H1 (cell line): ENCODE results near the gene TNFRSF6B. TPM values are rescaled to one million over a fixed set of nuclear protein-coding genes. Genes with fewer than 3 reads are reported as not detected.

Experiments
- HDAC6 ChIP-seq: IDR thresholded peaks from one replicate; pipeline ENCODE4 v1.7.1; 2012; ENCODE audit warnings: low read depth, mild to moderate bottlenecking, inconsistent platforms, low read length, moderate library complexity
- NANOG ChIP-seq: IDR thresholded peaks from 2 replicates; pipeline ENCODE4 v1.6.1; 2011; ENCODE audit warnings: low read length, low read depth, mild to moderate bottlenecking, inconsistent platforms; ENCODE audit not compliant: insufficient read depth, poor library complexity, severe bottlenecking
- RFX5 ChIP-seq: IDR thresholded peaks from 2 replicates; pipeline ENCODE4 v1.6.1; 2011; ENCODE audit warnings: low read depth, low read length, improper control_type of control experiment, borderline replicate concordance
- SP1 ChIP-seq: IDR thresholded peaks from 2 replicates; pipeline ENCODE4 v1.6.1; 2011; ENCODE audit warnings: low read depth, low read length
- polyA plus RNA-seq, 7 experiments: library from polyadenylated mRNA; depleted of rRNA in 3 of 7; stranded (reverse) in 5 of 7; unstranded in 2 of 7; fragments of >200 nt in 5 of 7; fragments of 200-250 nt in 2 of 7; gene quantifications; 1 replicate in 5 of 7; 2 replicates in 1 of 7; 4 replicates in 1 of 7; pipeline versions ENCODE4 v1.2.1 to v1.2.3, GENCODE V29; 2011 to 2013; ENCODE audit warnings: missing spikeins in 2 of 7, mixed read lengths in 2 of 7
- total RNA-seq: library from RNA; stranded (reverse); fragmentation: NEBNext Ultra II Directional; extraction: Animal tissue kit (Norgen Biotek cat#: 25700); gene quantifications from 2 replicates; pipeline ENCODE4 v1.2.1, GENCODE V29; 2021
- TF ChIP-seq, protein P1 (sequence below): fragments of 300-600 bp; sonication (generic); IDR thresholded peaks from 2 replicates; pipeline ENCODE4 v1.7.1; 2012; ENCODE audit warnings: low read length, moderate library complexity, mild to moderate bottlenecking, inconsistent platforms; ENCODE audit not compliant: insufficient replicate concordance

TNFRSF6B gene
- total and polyA plus RNA-seq, 2 of the 8 experiments (the other 6 are each of a cell fraction or from before 2014, with no cell fraction given), result 3.1 TPM; not detected in 1

DNA sequence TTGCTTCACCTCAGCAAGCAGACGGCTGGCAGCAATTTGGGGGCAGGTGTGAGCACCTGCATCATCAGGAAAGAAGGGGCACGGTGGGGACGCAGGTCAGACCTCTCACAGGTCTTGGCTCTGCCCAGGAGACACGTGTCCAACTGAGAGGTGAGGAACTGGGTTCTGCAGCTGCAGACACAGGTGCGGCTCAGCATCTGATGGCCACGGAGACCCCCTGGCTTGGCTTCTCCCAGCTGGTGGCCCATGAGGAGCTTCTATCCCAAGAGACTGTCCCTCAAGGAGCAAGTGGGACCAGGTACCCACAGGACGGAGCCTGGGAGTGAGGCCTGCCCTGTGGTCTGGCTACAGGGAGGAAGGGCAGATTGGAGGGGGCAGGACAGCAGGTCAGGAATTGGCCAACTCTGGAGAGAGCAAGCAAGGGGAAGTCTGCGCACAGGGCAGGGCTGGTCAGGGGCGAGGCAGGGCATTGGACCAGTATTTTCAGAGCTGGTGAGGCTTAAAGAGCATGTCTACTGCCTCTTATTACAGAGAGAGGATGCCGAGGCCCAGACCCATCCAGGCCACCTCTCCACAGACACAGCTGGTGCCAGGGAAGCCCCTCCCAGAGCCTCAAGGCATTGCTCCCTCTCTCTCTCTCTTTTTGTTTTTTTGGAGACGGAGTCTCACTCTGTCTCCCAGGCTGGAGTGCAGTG lies 47.4 kb upstream of the TNFRSF6B start (continued):
- no peak for TF ChIP-seq HDAC6
- no peak for TF ChIP-seq SP1
- TF ChIP-seq, protein P1, sequence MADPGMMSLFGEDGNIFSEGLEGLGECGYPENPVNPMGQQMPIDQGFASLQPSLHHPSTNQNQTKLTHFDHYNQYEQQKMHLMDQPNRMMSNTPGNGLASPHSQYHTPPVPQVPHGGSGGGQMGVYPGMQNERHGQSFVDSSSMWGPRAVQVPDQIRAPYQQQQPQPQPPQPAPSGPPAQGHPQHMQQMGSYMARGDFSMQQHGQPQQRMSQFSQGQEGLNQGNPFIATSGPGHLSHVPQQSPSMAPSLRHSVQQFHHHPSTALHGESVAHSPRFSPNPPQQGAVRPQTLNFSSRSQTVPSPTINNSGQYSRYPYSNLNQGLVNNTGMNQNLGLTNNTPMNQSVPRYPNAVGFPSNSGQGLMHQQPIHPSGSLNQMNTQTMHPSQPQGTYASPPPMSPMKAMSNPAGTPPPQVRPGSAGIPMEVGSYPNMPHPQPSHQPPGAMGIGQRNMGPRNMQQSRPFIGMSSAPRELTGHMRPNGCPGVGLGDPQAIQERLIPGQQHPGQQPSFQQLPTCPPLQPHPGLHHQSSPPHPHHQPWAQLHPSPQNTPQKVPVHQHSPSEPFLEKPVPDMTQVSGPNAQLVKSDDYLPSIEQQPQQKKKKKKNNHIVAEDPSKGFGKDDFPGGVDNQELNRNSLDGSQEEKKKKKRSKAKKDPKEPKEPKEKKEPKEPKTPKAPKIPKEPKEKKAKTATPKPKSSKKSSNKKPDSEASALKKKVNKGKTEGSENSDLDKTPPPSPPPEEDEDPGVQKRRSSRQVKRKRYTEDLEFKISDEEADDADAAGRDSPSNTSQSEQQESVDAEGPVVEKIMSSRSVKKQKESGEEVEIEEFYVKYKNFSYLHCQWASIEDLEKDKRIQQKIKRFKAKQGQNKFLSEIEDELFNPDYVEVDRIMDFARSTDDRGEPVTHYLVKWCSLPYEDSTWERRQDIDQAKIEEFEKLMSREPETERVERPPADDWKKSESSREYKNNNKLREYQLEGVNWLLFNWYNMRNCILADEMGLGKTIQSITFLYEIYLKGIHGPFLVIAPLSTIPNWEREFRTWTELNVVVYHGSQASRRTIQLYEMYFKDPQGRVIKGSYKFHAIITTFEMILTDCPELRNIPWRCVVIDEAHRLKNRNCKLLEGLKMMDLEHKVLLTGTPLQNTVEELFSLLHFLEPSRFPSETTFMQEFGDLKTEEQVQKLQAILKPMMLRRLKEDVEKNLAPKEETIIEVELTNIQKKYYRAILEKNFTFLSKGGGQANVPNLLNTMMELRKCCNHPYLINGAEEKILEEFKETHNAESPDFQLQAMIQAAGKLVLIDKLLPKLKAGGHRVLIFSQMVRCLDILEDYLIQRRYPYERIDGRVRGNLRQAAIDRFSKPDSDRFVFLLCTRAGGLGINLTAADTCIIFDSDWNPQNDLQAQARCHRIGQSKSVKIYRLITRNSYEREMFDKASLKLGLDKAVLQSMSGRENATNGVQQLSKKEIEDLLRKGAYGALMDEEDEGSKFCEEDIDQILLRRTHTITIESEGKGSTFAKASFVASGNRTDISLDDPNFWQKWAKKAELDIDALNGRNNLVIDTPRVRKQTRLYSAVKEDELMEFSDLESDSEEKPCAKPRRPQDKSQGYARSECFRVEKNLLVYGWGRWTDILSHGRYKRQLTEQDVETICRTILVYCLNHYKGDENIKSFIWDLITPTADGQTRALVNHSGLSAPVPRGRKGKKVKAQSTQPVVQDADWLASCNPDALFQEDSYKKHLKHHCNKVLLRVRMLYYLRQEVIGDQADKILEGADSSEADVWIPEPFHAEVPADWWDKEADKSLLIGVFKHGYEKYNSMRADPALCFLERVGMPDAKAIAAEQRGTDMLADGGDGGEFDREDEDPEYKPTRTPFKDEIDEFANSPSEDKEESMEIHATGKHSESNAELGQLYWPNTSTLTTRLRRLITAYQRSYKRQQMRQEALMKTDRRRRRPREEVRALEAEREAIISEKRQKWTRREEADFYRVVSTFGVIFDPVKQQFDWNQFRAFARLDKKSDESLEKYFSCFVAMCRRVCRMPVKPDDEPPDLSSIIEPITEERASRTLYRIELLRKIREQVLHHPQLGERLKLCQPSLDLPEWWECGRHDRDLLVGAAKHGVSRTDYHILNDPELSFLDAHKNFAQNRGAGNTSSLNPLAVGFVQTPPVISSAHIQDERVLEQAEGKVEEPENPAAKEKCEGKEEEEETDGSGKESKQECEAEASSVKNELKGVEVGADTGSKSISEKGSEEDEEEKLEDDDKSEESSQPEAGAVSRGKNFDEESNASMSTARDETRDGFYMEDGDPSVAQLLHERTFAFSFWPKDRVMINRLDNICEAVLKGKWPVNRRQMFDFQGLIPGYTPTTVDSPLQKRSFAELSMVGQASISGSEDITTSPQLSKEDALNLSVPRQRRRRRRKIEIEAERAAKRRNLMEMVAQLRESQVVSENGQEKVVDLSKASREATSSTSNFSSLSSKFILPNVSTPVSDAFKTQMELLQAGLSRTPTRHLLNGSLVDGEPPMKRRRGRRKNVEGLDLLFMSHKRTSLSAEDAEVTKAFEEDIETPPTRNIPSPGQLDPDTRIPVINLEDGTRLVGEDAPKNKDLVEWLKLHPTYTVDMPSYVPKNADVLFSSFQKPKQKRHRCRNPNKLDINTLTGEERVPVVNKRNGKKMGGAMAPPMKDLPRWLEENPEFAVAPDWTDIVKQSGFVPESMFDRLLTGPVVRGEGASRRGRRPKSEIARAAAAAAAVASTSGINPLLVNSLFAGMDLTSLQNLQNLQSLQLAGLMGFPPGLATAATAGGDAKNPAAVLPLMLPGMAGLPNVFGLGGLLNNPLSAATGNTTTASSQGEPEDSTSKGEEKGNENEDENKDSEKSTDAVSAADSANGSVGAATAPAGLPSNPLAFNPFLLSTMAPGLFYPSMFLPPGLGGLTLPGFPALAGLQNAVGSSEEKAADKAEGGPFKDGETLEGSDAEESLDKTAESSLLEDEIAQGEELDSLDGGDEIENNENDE, result no peak
- no peak for TF ChIP-seq RFX5
- no peak for TF ChIP-seq NANOG
